Measurements from ENCODE around the gene BLOC1S4.
A peak's percentile ranks its signal among the peaks of the same experiment; 100 is the strongest.
"Not testable (repeated sequence)": the region's sequence is repeated elsewhere in the genome, so short reads cannot be mapped to it uniquely, and the experiment has no call there.

Gene BLOC1S4

DNA sequence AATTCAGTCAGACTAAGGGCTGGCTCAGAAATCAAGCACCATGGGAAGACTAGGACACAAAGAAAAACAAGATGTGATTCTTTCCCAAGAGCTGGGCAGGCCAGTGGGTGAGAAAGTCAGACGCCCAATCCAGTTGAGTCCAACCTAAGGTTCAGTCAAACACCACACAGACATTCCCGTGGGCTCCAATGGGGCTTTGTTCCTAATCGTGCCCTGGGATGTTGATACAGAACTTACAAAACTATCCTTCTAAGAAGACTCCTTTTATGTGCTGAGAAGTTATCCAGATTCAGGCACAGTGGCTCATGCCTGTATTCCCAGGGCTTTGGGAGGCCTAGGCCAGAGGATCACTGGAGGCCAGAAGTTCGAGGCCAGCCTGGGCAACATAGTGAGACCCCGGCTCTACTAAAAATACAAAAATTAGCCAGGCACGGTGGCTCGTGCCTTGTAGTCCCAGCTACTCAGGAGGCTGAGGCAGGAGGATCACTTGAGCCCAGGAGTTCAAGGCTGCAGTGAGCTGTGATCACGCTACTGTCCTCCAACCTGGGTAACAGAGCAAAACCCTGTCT, 3.7 kb downstream of the BLOC1S4 start:
- DNase-seq: no peak

DNA sequence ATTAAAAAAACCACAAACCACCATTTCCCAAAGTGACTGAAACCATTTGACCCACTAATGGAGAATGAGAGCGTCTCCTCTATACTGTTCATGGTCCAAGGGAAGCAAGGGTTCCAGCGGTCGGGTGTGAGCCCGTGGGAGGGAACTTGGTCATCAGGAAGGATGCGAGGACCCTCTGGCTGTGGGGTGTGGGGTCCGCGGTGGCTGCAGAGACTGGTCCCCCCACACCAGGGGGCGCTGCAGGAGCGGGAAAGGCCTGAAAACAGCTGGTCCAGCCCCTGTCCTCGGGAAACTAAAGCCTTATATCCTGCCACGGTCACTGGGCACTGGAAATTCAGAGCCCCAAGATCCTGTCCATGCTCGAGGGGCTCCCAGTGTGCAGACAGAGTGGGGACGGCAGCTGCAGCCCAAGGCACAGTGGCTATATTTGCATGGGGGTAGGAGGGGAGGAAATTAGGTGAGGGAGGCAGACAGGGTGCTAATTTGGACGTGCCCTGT, 4.3 kb downstream of the BLOC1S4 start:
- DNase-seq: peak; percentile 75

DNA sequence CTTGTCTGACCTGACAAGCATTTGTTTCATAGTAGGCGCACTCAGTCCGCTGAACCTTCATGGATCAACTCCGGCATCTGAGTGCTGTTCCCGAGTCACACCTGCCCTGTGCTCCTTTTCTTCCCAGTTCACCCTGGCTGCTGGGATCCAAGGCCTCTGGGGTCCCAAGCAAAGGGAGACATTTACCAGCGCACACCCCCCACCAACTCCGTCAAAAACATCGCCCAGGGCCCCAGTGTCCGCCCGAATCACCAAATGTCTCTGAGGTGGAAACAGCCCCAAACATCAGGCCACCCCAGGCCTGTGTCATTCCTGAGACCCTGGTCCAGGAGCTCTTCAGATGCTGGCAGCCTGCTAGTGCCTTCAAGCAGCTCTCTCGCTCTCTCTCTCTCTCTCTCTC, 5.1 kb downstream of the BLOC1S4 start:
- DNase-seq: no peak

DNA sequence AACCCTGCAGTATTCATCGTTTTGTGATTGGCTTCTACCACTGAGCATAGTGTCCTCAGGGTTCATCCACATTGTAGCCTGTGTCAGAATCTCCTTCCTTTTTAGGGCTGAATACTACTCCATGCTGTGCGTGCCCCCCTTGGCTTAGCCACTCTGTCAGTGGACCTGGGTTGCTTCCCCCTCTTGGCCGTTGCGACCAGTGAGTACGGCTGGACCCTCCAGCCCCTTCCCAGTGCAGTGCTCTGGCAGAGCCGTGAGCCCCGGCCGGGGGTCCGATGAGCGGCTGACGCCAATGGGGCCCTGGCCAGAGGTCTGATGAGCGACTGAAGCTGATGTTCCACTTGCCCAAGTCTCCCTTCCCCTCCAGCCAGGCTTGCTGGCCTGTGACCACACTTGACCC, 6.9 kb downstream of the BLOC1S4 start:
- DNase-seq: no peak

DNA sequence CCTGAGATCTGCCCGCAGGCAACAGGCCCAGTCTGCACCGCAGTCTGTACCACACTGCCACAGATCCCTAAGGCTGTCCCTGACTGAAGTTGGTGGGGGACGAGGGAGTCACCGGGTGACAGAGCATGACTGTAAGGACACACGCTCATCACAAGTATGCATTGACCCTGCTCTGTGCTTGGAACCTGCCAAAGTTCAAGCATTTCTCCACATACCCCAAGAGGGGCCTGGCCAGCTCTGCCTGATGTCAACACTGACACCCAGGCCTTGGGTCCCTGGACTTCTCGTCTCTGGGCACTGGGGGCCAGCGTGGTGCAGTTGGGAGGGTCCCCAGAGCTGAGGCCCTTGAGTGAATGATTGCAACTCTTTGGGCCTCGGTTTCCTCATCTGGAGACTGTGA, 7.9 kb downstream of the BLOC1S4 start:
- DNase-seq: no peak

DNA sequence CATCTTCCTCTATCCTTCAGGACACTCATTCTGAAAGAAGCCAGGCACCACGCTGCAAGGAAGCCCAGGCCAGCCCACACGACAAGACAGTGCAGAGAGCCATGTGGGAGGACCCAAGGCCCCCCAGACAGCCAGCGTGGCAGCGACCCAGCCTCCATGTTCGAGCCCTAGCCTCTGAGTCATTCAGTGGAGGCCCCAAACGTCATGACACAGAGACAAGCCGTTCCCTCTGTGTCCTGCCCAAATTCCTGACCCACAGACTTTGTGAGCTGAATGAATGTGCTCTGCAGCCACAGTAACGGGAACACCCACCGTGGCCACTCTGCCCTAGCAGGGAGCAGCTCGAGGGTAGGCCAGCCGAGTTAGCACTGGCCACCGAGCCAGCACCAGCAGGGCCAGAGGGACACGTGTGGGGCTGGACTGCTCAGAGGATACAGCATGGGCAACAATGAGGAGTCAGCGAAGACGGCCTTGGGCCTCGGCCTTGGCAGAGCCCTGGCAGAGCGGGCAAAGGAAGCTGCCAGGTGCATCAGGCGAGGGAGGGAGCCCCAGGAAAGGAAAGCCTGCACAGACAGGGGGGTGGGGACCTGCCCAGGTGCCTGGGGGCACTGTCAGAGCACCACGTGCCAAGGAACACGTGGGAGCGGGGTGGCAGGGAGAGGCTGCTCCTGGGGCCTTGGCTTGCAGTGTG, 8.6 kb downstream of the BLOC1S4 start:
- no peak for DNase-seq

DNA sequence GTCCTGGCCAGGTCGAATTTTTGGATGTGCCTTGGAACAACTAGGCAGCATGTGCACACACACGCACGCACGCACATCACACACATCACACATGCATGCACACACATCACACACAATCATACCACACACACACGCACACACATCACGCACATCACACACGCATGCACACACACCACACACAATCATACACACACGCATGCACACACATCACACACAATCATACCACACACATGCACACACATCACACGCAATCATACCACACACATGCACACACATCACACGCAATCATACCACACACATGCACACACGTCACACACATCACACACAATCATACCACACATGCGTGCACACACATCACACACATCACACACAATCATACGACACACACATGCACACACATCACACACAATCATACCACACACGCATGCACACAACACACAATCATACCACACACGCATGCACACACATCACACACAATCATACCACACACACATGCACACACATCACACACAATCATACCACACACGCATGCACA, 9.5 kb downstream of the BLOC1S4 start:
- not testable (repeated sequence) for DNase-seq

DNA sequence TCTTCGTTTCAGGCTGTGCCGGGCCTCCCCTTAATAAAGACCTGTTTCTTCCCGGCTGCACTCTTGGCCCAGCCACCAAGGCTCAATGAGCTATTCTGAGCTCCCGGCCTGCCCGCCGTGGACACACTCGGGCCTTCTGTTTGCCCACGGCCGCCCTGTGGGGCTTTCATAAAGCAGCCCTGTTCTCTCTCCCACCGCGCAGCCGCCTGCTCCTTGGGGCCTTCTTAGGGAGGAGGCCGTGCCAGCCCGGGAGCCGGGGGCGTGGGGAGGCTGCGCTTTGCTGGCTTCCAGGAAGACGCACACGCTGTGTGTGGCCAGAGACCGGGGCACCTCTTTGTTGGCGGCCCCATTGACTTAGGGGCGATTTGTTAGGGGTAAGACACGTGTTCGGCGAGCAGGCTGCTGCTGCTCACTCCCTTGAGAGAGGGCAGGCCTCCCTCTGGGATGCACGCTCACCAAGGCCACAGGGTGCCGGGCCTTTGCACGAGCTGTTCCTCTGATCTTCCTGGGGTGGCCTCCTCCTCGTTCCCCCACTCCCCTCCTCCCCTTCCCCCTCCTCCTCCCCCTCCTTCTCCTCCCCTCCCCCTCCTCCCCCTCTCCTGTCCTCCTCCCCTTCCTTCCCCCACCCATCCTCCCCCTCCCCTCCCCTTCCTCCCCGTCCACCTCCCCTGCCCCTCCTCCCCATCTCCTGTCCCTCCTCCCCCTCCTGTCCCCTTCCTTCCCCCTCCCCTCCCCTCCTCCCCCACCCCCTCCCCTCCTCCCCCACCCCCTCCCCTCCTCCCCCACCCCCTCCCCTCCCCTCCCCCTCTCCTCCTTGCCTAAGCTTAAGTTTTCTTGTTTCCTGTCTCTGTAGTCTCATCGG, 11.3 kb downstream of the BLOC1S4 start:
- DNase-seq: no peak

DNA sequence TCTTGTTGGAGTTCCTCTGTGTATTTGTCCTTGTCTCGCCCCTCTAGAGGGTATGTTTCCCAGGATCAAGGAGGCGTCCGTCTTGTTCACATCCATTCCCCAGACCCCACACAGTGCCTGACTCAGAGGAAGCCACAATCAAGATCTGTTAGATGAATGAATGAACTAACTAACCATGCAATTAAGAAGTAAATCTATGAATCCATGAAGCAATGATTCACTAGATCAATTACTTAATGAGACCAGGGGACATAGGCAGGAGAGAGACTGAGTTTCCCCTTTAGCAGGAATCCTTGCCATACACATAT, 11.9 kb downstream of the BLOC1S4 start:
- no peak for DNase-seq

DNA sequence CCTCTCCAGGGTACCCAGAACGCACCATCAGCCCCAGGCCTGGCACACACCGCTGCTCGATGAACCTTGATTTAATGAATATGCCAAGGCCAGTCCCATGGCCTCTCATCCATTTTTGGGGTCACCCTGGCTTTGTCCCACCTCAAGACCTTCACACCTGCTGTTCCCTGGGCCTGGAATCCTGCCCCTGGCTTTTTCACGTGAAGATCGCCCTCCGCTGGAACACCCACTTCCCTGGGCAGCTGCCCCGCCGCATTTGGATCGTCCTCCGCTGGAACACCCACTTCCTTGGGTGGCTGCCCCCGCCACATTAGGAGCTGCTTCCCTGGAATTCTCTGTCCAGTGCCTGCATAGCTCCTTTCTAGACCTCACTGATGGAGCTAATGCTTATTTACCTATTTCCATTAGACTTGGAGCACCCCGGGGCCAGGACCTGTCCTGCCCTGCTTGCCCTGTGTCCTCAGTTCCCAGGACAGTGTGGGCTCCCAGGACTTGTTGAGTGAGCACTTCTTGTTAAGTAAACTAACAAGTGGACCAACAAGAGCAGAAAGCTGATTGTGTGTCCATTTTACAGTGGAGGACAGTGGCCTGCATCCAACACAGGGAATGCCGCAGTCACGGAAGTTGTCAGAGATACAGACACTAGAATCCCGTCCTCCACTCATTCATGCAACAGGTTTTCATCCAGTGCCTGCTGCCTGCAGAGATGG, 12.5 kb downstream of the BLOC1S4 start:
- no peak for DNase-seq

DNA sequence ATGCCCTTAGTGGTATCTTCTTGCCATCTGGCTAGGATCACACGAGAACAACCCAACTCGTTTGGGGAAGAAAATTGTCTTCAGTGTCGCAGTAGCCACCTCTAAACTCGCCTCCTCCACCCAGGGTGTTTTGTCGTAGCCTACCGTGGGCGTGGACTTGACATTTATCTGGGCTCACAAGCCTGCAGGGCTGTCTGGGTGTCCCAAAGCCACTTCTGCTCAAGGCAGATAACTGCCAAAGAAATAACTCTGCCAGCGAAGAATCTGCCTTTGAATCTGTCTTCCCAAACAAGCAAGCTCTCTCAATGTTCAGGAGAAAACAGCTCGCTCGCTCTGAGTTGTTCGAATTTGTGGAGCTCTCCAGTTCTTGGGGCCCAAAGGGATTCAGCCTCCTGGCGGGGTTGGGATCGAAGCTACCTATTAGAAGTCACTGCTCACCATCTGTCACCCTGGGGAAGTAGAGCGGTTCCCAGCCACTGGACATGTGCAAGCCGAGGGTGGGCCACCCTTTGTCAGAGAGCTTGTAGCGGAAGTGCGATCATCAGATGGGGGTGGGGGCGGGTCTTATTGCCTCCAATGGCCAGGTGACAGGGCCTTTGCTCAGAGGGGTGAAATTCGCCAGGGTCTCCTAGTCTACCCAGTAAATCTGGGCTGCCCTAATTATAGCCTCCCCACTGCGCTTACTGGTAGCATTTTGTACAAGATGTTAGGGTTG, 14.8 kb downstream of the BLOC1S4 start:
- DNase-seq: no peak

DNA sequence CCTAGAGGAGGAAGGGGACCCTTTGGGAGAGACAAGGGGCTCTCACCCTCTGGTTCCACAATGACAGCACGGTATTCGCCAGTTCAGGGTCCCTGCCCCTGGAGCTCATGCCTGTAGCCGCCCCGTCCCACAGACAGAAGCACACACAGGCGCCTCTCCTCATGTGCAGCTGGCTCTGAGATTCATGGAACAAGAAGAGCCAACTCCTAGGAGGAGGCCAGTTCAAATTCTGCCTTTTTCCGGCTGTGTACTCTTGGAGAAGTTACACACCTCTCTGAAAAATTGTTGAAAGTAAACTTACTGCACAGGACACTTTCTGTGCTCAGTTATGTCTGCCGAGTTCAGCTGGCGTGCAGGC, 15.3 kb downstream of the BLOC1S4 start:
- no peak for DNase-seq

DNA sequence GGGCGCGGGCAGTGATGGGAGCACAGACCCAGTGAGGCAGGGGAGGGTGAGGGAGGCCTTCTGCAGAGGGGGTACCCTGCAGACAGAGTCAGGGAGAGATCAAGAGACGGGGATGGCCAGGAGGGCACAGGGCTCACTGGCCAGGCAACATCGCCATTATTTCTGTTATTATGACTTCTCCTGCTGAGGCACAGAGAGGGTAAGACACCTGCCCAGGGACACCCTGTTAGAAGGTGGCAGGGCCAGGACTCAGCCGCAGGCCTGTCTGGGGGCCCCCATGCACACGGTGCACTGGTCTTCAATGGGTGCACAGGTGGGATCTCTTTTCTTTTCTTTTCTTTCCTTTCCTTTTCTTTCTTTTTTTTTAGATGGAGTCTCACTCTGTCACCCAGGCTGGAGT, 15.8 kb downstream of the BLOC1S4 start:
- no peak for DNase-seq

DNA sequence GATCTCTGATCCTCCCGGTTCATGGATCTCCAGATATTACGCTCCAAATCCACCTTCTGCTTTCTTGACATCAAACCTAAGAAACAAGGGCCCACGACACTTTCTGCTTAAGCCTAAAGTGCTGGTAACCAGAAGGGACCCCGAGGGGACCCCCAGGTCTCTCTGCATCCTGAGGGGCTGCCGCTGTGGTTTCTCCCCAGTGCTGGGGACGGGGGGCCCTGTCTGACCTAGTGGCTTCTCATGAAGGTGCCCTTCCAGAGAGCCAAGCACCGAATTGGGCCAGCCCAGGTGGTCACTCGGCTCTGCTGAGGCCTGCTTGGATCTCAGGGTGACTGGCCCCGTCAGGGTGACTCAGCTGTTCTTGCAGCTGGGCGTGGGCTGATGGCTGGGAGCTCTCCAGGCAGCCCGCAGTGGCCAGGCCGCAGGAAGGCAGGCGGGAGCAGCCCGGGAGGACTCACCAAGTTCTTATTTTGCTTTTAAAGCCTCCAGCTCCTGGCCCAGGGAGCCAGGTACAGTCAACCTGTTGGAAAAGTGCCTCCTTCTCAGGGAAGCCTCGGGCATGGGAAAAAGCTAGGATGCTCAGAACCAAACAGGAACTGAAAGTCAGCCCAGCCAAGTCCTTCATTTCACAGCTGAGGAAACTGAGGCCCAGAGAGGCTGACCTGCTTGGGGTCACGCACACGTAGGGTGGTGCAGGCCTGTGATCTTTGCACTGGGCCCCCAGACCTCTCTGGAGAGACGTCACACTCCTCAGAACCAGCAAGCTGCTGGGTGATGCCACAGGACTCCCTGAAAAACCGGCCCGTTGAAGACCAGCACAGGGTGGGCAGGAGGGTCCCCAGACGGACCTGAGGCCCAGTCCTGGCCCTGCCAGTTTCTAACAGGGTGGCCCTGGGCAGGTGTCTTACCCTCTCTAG, 16.7 kb downstream of the BLOC1S4 start:
- DNase-seq: no peak

DNA sequence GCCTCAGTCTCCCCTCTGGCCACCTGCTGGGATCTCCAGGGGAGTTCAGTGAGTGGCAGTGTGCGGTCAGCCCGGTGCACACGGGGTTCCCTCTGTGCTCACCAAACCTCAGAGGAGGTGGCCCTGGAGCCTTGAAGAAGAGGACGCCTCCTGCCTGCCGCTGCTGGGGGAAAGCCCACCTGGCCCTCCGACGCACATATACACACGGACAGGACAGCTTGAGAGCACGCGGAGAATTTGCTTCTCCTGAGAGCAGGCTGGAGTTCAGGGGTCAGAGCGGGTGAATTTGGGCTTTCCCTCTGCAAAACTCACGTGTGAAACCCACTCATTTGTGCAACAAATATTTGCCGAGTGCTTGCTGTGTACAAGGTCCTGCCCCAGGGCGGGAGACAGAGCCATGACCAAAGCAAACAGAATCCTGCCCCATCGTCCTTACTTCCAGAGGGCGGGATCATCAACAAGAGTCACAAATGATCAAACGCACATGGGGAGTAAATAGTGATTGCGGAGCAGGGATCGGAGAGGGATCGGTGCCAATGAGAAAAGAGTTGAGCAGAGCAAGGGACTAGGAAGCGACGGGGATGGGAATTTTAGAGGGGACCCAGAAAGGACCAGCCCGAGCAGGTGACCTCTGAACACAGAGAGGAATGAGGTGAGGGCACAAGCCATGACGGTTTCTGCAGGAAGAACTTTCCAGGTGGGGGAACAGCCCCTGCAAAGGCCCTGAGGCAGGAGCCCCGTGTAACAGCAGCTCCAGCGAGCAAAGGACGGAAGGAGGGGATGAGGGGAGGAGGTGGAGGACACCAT, 17.6 kb downstream of the BLOC1S4 start:
- no peak for DNase-seq

DNA sequence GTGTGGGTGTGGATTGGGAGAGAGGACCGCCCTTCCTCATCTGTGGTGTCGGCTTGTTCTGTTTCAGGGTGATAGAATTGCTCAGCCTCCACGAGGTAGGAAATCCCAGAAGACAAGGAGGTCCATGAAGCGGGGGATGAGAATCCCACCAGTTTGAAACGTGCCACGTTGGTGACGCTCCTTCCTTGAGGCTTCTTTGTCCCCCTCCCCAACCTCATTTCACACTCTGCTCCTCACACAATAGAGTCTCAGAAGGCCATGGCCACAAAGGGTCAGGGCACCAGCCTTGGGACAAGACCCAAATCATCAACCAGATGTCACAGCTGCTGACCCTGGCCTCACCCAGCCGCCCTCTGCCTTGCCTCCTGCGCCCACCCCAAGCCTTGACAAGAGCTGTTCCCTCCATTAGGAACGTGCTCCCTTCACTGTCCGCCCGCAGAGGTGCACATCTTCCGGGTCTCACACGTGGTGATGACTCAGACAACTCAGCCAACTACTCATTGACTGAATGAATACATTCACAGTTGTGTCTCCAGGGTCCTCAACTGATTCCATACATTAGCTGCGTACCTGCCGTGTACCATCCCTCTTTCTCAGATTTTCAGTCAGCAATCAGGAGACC, 18.3 kb downstream of the BLOC1S4 start:
- DNase-seq: no peak

DNA sequence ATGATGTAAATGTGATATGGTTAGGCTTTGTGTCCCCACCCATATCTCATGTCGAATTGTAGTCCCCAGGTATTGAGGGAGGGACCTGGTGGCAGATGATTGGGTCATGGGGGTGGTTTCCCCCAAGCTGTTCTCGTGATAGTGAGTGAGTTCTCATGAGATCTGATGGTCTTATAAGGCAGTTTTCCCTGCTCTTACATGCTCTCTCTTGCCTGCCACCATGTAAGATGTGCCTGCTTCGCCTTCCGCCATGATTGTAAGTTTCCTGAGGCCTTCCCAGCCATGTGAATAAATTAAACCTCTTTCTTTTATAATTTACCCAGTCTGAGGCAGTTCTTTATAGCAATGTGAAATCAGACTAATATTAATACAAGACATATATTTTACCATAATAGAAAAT, 23.9 kb downstream of the BLOC1S4 start:
- DNase-seq: no peak

DNA sequence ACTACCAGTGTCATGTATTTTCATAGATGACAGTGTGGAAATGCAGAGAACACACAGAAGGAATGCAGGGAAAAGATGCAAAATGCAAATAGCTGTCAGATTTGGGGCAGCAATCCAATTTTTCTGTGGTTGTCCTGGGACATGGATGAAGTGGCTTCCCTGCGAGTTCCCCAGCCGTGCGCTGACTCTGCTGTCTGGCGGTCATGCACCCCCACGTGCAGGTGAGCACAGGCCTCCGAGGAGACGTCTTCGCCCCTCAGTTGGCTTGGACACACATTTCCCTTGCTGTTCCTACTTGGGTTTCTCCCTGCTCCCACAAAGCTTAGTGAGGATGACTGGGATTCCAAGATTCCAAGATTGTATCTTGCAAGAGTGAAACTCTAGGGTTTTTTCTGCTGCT, 24.4 kb downstream of the BLOC1S4 start:
- DNase-seq: no peak

DNA sequence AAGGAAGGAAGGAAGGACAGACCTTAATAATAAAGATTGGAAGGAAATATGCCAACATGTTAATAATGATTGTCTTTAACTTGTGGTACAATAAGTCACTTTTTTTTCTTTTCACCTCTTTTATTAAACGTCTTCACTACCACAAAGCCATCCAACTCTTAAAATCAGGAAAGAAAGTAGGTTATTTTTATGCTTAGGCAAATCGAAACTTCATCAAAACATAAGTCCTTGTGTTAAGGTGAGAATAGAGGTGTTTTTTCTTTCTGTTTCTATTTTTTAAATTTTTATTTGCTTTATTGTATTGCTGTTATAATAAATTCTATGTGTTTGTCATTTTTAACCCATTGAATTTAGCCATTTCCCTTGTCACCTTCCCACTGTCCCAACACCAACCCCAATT, 26.5 kb downstream of the BLOC1S4 start:
- no peak for DNase-seq

DNA sequence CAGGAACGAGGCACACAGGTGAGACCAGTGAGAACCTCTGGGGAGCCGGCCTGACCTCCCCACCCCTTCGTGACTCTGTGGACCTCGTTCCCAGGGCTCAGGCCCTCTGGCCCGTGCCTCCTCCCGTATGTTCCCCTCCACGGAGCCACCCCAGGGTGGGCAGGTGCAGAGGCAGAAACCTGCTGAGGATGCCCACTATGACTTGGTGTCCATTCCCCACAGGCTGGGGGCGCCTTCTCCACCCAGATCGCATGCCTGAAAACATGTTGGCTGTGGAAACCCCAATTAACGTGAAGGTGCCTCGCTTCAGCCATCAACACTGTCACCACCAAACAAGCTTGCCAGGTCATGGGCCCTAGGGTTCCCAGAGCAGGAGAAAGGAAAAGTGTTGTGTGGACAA, 27.0 kb downstream of the BLOC1S4 start:
- no peak for DNase-seq
